ENCODE results near the gene CLTRN. TPM values are rescaled to one million over a fixed set of nuclear protein-coding genes. Genes with fewer than 3 reads are reported as not detected.

Gene CLTRN
- total RNA-seq, 1 experiment from 2014 or later: 0.10 TPM

DNA sequence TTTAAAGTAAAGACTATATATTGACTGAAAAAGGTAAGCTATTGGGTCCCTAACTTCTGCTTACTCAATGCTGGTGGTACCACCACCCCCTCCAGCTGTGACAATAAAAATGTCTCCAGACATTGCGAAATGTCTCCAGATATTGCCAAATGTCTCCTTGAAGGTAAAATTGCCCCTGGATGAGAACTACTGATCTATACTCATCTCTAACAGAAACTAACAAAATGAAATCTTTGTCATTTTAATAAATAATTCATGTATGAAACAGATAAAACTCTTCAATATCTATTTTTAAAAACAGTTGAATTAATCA lies 20.1 kb downstream of the CLTRN start:
- POLR2A ChIA-PET: no interaction called here
- intact Hi-C loops (cut with micrococcal nuclease; ENCODE audit: unreplicated experiment) (no loop called here), in situ Hi-C loops (cut with HindIII; ENCODE audit: low pct_unique_long_range_greater_than_20kb, low sequenced_read_pairs) (no loop called here)
- ATAC-seq: no peak
- CTCF ChIA-PET: no interaction called here
- H3K9me3 ChIP-seq (ENCODE audit: control insufficient read depth, insufficient read depth, low read depth, low read length): no peaks in the 10 kb centered on the region
- no peaks in the 10 kb centered on the region for H3K27me3 ChIP-seq (ENCODE audit: control insufficient read depth, insufficient read depth, low read length)
- H3K4me1 ChIP-seq (ENCODE audit: control insufficient read depth, insufficient read depth, low read length): no peaks in the 10 kb centered on the region
- no peak overlapping the region for H3K27ac ChIP-seq (ENCODE audit: low read length)
- no peak for DNase-seq (ENCODE audit: low read depth, low spot score)
- no peak overlapping the region for H3K4me3 ChIP-seq (ENCODE audit: low read depth in 2 of 2, low read length in 2 of 2)
- TF ChIP-seq, protein P1, sequence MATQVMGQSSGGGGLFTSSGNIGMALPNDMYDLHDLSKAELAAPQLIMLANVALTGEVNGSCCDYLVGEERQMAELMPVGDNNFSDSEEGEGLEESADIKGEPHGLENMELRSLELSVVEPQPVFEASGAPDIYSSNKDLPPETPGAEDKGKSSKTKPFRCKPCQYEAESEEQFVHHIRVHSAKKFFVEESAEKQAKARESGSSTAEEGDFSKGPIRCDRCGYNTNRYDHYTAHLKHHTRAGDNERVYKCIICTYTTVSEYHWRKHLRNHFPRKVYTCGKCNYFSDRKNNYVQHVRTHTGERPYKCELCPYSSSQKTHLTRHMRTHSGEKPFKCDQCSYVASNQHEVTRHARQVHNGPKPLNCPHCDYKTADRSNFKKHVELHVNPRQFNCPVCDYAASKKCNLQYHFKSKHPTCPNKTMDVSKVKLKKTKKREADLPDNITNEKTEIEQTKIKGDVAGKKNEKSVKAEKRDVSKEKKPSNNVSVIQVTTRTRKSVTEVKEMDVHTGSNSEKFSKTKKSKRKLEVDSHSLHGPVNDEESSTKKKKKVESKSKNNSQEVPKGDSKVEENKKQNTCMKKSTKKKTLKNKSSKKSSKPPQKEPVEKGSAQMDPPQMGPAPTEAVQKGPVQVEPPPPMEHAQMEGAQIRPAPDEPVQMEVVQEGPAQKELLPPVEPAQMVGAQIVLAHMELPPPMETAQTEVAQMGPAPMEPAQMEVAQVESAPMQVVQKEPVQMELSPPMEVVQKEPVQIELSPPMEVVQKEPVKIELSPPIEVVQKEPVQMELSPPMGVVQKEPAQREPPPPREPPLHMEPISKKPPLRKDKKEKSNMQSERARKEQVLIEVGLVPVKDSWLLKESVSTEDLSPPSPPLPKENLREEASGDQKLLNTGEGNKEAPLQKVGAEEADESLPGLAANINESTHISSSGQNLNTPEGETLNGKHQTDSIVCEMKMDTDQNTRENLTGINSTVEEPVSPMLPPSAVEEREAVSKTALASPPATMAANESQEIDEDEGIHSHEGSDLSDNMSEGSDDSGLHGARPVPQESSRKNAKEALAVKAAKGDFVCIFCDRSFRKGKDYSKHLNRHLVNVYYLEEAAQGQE (IDR thresholded peaks at IDR 0.05; ENCODE audit: insufficient read depth in 1 of 2, low read depth in 2 of 2, low read length in 1 of 2): no peak
- TF ChIP-seq, protein P2, sequence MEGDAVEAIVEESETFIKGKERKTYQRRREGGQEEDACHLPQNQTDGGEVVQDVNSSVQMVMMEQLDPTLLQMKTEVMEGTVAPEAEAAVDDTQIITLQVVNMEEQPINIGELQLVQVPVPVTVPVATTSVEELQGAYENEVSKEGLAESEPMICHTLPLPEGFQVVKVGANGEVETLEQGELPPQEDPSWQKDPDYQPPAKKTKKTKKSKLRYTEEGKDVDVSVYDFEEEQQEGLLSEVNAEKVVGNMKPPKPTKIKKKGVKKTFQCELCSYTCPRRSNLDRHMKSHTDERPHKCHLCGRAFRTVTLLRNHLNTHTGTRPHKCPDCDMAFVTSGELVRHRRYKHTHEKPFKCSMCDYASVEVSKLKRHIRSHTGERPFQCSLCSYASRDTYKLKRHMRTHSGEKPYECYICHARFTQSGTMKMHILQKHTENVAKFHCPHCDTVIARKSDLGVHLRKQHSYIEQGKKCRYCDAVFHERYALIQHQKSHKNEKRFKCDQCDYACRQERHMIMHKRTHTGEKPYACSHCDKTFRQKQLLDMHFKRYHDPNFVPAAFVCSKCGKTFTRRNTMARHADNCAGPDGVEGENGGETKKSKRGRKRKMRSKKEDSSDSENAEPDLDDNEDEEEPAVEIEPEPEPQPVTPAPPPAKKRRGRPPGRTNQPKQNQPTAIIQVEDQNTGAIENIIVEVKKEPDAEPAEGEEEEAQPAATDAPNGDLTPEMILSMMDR (IDR thresholded peaks at IDR 0.05): no peak
- TF ChIP-seq TCF7L2 (IDR thresholded peaks at IDR 0.05; ENCODE audit: low read depth, low read length): no peak
- TF ChIP-seq SIN3A (IDR thresholded peaks at IDR 0.05; ENCODE audit: borderline replicate concordance, insufficient read depth, low read depth, low read length): no peak
- no peak for TF ChIP-seq POLR2AphosphoS5 (IDR thresholded peaks at IDR 0.05; ENCODE audit: low read depth, low read length)
- H3K36me3 ChIP-seq (ENCODE audit: control insufficient read depth, insufficient read depth, low read length): no peaks in the 10 kb centered on the region
- no TSS peak for BruUV-seq (replicated peaks)

DNA sequence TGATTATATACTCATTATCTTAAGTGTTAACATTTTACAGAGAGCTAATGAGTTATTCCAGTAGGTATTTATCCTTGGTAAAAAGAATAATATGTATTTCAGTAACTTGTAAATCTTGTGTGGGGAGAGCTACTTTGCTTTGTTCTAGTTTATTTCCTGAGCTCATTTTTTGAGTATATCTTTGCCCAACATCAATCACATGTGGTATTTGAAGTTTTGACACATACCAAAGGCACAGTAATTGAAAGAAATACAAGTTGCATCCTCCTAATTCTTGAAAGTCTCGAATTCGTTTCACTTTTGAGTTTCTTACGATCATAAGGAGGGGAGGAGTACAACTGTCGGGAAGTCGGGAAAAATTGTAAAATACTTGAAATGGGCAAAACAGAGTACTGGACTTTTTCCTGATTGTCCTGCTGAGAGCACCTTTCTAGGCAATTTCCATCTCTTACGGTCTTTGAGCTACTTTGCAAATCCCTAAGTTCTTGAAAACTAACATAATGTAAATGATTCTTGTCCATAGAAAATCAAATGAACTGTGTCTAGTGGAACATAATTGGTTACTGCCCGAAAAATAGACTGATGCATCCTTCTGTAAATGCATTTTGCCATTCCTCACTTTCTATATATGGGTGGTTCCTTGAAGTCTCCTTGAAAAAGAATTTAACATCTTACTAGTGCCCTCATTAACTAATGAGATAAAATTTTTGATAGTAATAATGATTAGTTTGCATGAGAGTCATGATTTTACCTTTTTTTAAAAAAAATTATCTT lies 20.6 kb downstream of the CLTRN start:
- Histone ChIP-seq H3K4me1 (ENCODE audit: control insufficient read depth, insufficient read depth, low read length) (no peaks in the 10 kb centered on the region), H3K4me3 (ENCODE audit: low read depth in 2 of 2, low read length in 2 of 2) (no peak overlapping the region), H3K9me3 (ENCODE audit: control insufficient read depth, insufficient read depth, low read depth, low read length) (no peaks in the 10 kb centered on the region), H3K27me3 (ENCODE audit: control insufficient read depth, insufficient read depth, low read length) (no peaks in the 10 kb centered on the region), H3K36me3 (ENCODE audit: control insufficient read depth, insufficient read depth, low read length) (no peaks in the 10 kb centered on the region), H3K27ac (ENCODE audit: low read length) (no peak overlapping the region)
- CTCF ChIA-PET: no interaction called here
- TF ChIP-seq, protein P1 (IDR thresholded peaks at IDR 0.05; ENCODE audit: insufficient read depth in 1 of 2, low read depth in 2 of 2, low read length in 1 of 2): no peak
- no peak for ATAC-seq
- no TSS peak for BruUV-seq (replicated peaks)
- POLR2A ChIA-PET: no interaction called here
- no peak for DNase-seq (ENCODE audit: low read depth, low spot score)
- in situ Hi-C loops (cut with HindIII; ENCODE audit: low pct_unique_long_range_greater_than_20kb, low sequenced_read_pairs): no loop called here
- intact Hi-C loops (cut with micrococcal nuclease; ENCODE audit: unreplicated experiment): no loop called here

All from Panc1 (cell line).